Cardiac fibroblast (primary cell): ENCODE results near the gene PRSS21.

ENCODE experiments used
- DNase-seq, 2 donors: peaks; one replicate each; pipeline versions ENCODE4 v3.0.0 to v3.0.0-alpha.2; 2010; ENCODE audit warnings: low read depth in 2 of 2
- H3K4me3 ChIP-seq, 2 donors: replicated peaks in 1 of 2; 1 replicate in 1 of 2; 2 replicates in 1 of 2; pipeline ENCODE4 v1.5.1; 2011; ENCODE audit warnings: low read depth in 2 of 2, low read length in 2 of 2, mild to moderate bottlenecking in 2 of 2, moderate library complexity in 1 of 2
- TF ChIP-seq, protein P1 (sequence below): IDR thresholded peaks from one replicate; pipeline ENCODE4 v1.5.1; 2011; ENCODE audit warnings: low read depth, mild to moderate bottlenecking, low read length, inconsistent platforms

Gene PRSS21

GRCh38 chr16:2779978-2780898 lies 36.8 kb upstream of the PRSS21 start:
- TF ChIP-seq, protein P1, sequence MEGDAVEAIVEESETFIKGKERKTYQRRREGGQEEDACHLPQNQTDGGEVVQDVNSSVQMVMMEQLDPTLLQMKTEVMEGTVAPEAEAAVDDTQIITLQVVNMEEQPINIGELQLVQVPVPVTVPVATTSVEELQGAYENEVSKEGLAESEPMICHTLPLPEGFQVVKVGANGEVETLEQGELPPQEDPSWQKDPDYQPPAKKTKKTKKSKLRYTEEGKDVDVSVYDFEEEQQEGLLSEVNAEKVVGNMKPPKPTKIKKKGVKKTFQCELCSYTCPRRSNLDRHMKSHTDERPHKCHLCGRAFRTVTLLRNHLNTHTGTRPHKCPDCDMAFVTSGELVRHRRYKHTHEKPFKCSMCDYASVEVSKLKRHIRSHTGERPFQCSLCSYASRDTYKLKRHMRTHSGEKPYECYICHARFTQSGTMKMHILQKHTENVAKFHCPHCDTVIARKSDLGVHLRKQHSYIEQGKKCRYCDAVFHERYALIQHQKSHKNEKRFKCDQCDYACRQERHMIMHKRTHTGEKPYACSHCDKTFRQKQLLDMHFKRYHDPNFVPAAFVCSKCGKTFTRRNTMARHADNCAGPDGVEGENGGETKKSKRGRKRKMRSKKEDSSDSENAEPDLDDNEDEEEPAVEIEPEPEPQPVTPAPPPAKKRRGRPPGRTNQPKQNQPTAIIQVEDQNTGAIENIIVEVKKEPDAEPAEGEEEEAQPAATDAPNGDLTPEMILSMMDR: no peak
- no peak for DNase-seq
- H3K4me3 ChIP-seq: no peak overlapping the region

DNA sequence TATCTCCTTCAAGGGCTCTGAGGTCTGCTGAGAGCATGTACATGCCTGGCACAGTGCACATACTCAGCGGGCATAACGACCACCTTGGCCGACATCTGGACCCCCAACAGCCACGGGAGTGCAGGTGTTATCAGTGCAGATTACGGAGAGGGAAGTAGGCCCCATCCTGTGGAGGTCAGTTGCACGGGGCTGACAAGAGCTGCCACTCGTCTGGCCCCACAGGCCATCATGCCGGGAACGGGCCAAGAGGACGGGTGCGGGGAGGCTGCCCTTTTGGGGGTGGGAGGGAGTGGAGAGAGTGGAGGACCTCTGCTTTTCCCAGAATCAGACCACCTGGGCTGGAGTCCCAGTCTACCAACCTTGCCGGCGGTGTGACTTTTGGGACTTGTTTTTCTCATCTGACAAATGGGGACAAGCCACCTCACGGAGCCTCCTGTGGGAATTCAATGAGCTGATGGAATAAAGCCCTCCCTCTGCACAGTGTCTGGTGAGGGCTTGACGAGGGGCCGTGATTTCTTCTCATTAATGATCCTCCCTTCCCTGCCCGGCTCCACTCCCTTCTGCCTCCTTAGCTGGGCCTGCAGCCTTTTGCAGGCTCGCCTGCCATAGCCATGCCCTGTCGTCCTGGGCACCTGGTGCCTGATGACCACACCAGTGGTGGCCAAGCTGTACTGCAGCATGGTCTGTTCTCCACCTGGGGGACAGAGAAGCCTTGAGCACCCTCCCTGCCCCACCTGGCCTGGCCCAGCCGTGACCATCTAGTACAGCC lies 34.3 kb upstream of the PRSS21 start:
- TF ChIP-seq, protein P1: no peak
- DNase-seq: no peak
- no peak overlapping the region for H3K4me3 ChIP-seq

GRCh38 chr16:2783581-2784357 lies 33.3 kb upstream of the PRSS21 start:
- TF ChIP-seq, protein P1: no peak
- no peak for DNase-seq
- H3K4me3 ChIP-seq: no peak overlapping the region

- TF ChIP-seq, protein P1: no peak
- no peak overlapping the region for H3K4me3 ChIP-seq
- no peak for DNase-seq
These were observed 32.5 kb upstream of the PRSS21 start for GRCh38 chr16:2784358-2785100.

DNA sequence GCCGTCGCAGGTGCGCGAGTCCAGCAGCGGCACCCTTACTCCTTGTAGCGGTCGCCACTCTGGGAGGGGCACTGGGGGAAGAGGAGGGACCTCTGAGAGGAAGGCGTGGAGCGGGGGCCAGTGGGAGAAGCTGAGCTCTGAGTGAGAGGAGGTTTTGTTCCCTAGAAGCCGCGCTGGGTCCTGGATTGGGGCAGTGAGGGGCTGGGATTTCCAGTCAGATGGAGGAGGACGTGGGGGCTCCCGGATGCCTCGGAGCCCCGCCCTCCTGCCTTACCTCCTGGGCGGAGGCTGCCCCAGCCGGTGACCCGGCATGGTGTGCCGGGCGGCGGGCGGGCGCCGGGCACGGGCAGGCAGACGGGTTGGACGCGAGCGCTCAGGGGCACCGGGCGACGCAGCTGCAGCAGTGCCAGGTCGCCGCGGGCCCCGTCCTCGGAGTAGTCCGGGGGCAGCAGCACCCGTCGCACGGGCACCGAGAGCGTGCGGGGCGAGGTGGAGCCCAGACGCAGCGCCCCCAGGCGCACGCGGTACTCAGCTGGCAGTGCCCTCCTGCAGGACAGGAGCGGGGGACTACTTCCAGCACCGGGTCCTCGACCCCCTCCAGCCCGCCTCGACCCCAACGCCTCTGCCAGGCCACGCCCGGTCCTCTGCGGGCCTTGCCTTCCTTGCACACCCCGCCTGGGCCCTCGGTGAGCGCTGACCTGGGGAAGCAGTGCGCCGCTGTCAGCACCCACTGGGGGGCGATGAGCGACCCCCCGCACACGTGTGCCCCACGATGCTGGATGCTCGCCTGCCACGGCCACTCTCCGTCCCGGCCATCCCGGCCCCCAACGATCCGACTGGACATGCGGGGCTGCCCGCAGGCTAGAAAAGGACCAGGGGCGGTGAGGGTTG lies 31.7 kb upstream of the PRSS21 start:
- no peak for DNase-seq
- H3K4me3 ChIP-seq: no peak overlapping the region
- TF ChIP-seq, protein P1: no peak
